WTC11 (cell line): ENCODE data around the gene NPIPB6. TPM values are rescaled to one million over a fixed set of nuclear protein-coding genes. Genes with fewer than 3 reads are reported as not detected.

Experiments
- ARID4B ChIP-seq: sonication (generic); formaldehyde crosslinking; IDR thresholded peaks from 2 replicates; pipeline ENCODE4 v1.8.0; 2023; ENCODE audit warnings: missing genetic modification reagents, mild to moderate bottlenecking, borderline replicate concordance
- ATF3 ChIP-seq: sonication (generic); formaldehyde crosslinking; conservative IDR thresholded peaks from 2 replicates; pipeline ENCODE4 v1.8.1; 2022; ENCODE audit warnings: mild to moderate bottlenecking, missing genetic modification reagents
- CREB1 ChIP-seq: sonication (generic); formaldehyde crosslinking; IDR thresholded peaks from 2 replicates; pipeline ENCODE4 v1.8.0; 2023; ENCODE audit warnings: mild to moderate bottlenecking, missing genetic modification reagents
- ESRRA ChIP-seq: sonication (generic); formaldehyde crosslinking; IDR thresholded peaks from 2 replicates; pipeline ENCODE4 v1.8.1; 2022; ENCODE audit warnings: mild to moderate bottlenecking, missing genetic modification reagents, borderline replicate concordance
- GRHL2 ChIP-seq: fragments of 250-450 bp; sonication (Bioruptor Pico); IDR thresholded peaks from 2 replicates; pipeline ENCODE4 v1.8.0; 2022; ENCODE audit warnings: mild to moderate bottlenecking, moderate library complexity; ENCODE audit not compliant: insufficient replicate concordance, severe bottlenecking
- GTF2I ChIP-seq: fragments of 250-450 bp; sonication (Bioruptor Pico); conservative IDR thresholded peaks from 2 replicates; pipeline ENCODE4 v1.4.0; 2021; ENCODE audit warnings: mild to moderate bottlenecking
- HMGA2 ChIP-seq: fragments of 250-450 bp; sonication (Bioruptor Pico); IDR thresholded peaks from 2 replicates; pipeline ENCODE4 v1.4.0; 2021; ENCODE audit warnings: mild to moderate bottlenecking, moderate library complexity
- MXD4 ChIP-seq: fragments of 250-450 bp; sonication (Bioruptor Pico); IDR thresholded peaks from 2 replicates; pipeline ENCODE4 v1.8.0; 2021; ENCODE audit warnings: mild to moderate bottlenecking, moderate library complexity, borderline replicate concordance
- NFATC4 ChIP-seq: fragments of 250-450 bp; sonication (Bioruptor Pico); IDR thresholded peaks from 2 replicates; pipeline ENCODE4 v1.9.0; 2021; ENCODE audit warnings: mild to moderate bottlenecking
- NR2C2 ChIP-seq: sonication (generic); formaldehyde crosslinking; IDR thresholded peaks from 2 replicates; pipeline ENCODE4 v1.8.0; 2022; ENCODE audit warnings: mild to moderate bottlenecking, missing genetic modification reagents
- NR3C1 ChIP-seq: sonication (generic); formaldehyde crosslinking; conservative IDR thresholded peaks from 2 replicates; pipeline ENCODE4 v1.8.1; 2023; ENCODE audit warnings: low read depth, mild to moderate bottlenecking, missing genetic modification reagents
- PRDM15 ChIP-seq: sonication (generic); formaldehyde crosslinking; IDR thresholded peaks from 2 replicates; pipeline ENCODE4 v1.8.0; 2022; ENCODE audit warnings: missing genetic modification reagents
- TCF7 ChIP-seq: sonication (generic); formaldehyde crosslinking; IDR thresholded peaks from 2 replicates; pipeline ENCODE4 v1.8.0; 2022; ENCODE audit warnings: mild to moderate bottlenecking, low read depth, missing genetic modification reagents, moderate library complexity
- ZMAT4 ChIP-seq: fragments of 250-450 bp; sonication (Bioruptor Pico); IDR thresholded peaks from 2 replicates; pipeline ENCODE4 v1.9.0; 2021; ENCODE audit warnings: mild to moderate bottlenecking
- ZNF138 ChIP-seq: sonication (generic); formaldehyde crosslinking; conservative IDR thresholded peaks from 2 replicates; pipeline ENCODE4 v1.8.1; 2022; ENCODE audit warnings: mild to moderate bottlenecking, moderate library complexity, missing genetic modification reagents
- ZNF232 ChIP-seq: sonication (generic); formaldehyde crosslinking; IDR thresholded peaks from 2 replicates; pipeline ENCODE4 v1.8.0; 2022; ENCODE audit warnings: mild to moderate bottlenecking, missing genetic modification reagents
- ZNF532 ChIP-seq: fragments of 250-450 bp; sonication (Bioruptor Pico); IDR thresholded peaks from 2 replicates; pipeline ENCODE4 v1.9.0; 2021; ENCODE audit warnings: mild to moderate bottlenecking, borderline replicate concordance
- total RNA-seq: library from RNA; stranded (reverse); gene quantifications from 3 replicates; pipeline ENCODE4 v1.2.3, GENCODE V29; 2021
- TF ChIP-seq, protein P1 (sequence below): sonication (generic); formaldehyde crosslinking; IDR thresholded peaks from 2 replicates; pipeline ENCODE4 v1.8.1; 2023; ENCODE audit warnings: mild to moderate bottlenecking, missing genetic modification reagents
- TF ChIP-seq, protein P2 (sequence below): sonication (generic); formaldehyde crosslinking; IDR thresholded peaks from 2 replicates; pipeline ENCODE4 v1.8.1; 2022; ENCODE audit warnings: mild to moderate bottlenecking, moderate library complexity, missing genetic modification reagents
- TF ChIP-seq, protein P3 (sequence below): sonication (generic); formaldehyde crosslinking; IDR thresholded peaks from 2 replicates; pipeline ENCODE4 v1.8.0; 2023; ENCODE audit warnings: missing genetic modification reagents

Gene NPIPB6
- total RNA-seq, 1 experiment from 2014 or later, result 0.83 TPM

DNA sequence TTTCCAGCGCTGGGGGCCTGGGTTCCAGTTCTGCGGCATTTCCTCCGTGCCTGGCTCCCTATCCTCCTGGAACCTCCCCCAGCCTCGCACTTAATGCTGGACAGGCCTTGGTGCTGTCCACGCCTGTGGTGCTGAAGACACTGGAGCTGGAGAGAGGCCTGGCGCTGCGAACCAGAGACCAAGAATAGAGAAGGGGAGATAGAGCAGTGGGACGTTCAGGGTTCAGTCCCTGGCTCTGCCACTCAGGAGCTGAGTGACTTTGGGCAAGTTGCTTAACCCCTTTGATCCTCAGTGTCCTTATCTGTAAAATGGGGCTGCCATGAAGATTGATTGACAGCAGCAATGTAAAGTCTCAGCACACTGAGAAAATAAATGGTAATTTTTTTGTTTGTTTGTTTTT lies 59.1 kb downstream of the NPIPB6 start (continued):
- TF ChIP-seq NFATC4 (CRISPR knock-in tag) (no peak), NR2C2 (CRISPR knock-in tag) (peak; percentile 68; the same call in 1 of the 2 replicates), MXD4 (CRISPR knock-in tag) (no peak), GRHL2 (CRISPR knock-in tag) (no peak), CREB1 (0 out of 2 replicates have a peak, but pooled peaks have one; percentile 67), GTF2I (CRISPR knock-in tag) (no peak), ZNF138 (CRISPR knock-in tag) (no peak), NR3C1 (CRISPR knock-in tag) (no peak), ZNF232 (CRISPR knock-in tag) (0 out of 2 replicates have a peak, but pooled peaks have one; percentile 52), TCF7 (0 out of 2 replicates have a peak, but pooled peaks have one; percentile 67), ZNF532 (CRISPR knock-in tag) (no peak), ESRRA (CRISPR knock-in tag) (peak; percentile 70; the same call in 1 of the 2 replicates), PRDM15 (CRISPR knock-in tag) (no peak; the same call in 1 of the 2 replicates), HMGA2 (CRISPR knock-in tag) (no peak), ARID4B (peak; percentile 88; the same call in 1 of the 2 replicates), ZMAT4 (CRISPR knock-in tag) (no peak), ATF3 (no peak)
- TF ChIP-seq, protein P1, sequence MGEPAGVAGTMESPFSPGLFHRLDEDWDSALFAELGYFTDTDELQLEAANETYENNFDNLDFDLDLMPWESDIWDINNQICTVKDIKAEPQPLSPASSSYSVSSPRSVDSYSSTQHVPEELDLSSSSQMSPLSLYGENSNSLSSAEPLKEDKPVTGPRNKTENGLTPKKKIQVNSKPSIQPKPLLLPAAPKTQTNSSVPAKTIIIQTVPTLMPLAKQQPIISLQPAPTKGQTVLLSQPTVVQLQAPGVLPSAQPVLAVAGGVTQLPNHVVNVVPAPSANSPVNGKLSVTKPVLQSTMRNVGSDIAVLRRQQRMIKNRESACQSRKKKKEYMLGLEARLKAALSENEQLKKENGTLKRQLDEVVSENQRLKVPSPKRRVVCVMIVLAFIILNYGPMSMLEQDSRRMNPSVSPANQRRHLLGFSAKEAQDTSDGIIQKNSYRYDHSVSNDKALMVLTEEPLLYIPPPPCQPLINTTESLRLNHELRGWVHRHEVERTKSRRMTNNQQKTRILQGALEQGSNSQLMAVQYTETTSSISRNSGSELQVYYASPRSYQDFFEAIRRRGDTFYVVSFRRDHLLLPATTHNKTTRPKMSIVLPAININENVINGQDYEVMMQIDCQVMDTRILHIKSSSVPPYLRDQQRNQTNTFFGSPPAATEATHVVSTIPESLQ (CRISPR knock-in tag), result no peak
- TF ChIP-seq, protein P2, sequence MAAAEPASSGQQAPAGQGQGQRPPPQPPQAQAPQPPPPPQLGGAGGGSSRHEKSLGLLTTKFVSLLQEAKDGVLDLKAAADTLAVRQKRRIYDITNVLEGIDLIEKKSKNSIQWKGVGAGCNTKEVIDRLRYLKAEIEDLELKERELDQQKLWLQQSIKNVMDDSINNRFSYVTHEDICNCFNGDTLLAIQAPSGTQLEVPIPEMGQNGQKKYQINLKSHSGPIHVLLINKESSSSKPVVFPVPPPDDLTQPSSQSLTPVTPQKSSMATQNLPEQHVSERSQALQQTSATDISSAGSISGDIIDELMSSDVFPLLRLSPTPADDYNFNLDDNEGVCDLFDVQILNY, result peak; percentile 45; the same call in 1 of the 2 replicates
- TF ChIP-seq, protein P3, sequence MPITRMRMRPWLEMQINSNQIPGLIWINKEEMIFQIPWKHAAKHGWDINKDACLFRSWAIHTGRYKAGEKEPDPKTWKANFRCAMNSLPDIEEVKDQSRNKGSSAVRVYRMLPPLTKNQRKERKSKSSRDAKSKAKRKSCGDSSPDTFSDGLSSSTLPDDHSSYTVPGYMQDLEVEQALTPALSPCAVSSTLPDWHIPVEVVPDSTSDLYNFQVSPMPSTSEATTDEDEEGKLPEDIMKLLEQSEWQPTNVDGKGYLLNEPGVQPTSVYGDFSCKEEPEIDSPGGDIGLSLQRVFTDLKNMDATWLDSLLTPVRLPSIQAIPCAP (CRISPR knock-in tag), result 0 out of 2 replicates have a peak, but pooled peaks have one; percentile 36
